CD4-positive, alpha-beta T cell treated with Interferon gamma for 1 hour (primary cell): ENCODE measurements around the gene GDF15.
"Not testable (repeated sequence)": the region's sequence is repeated elsewhere in the genome, so short reads cannot be mapped to it uniquely, and the experiment has no call there.

Experiments
- DNase-seq: peaks from one replicate; pipeline ENCODE4 v3.0.0-alpha.2; 2020

Gene GDF15

GRCh38 chr19:18392926-18393325 lies 7.0 kb downstream of the GDF15 start:
- no peak for DNase-seq

DNA sequence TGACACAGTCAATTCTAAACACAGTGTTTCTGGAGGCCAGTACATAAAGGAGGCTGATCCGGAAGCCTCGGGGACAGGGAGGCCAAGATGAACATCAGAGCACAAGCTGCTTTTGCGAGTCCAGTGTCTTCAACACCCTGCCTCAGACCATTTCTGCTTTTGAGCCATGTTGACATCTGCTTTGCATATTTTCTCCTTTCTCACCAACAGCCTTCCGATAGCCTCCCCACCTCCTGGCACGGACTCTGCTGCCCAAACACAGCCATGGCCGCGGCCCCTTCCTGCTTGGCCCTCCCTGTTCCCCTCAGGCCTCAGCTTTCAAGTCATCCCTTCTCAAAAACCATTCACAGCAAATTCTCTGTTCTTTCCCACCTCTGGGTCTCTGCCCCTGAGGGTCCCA lies 7.9 kb downstream of the GDF15 start:
- DNase-seq: peak; percentile 31

- no peak for DNase-seq
Observed at GRCh38 chr19:18396471-18397241, 10.7 kb downstream of the GDF15 start.

DNA sequence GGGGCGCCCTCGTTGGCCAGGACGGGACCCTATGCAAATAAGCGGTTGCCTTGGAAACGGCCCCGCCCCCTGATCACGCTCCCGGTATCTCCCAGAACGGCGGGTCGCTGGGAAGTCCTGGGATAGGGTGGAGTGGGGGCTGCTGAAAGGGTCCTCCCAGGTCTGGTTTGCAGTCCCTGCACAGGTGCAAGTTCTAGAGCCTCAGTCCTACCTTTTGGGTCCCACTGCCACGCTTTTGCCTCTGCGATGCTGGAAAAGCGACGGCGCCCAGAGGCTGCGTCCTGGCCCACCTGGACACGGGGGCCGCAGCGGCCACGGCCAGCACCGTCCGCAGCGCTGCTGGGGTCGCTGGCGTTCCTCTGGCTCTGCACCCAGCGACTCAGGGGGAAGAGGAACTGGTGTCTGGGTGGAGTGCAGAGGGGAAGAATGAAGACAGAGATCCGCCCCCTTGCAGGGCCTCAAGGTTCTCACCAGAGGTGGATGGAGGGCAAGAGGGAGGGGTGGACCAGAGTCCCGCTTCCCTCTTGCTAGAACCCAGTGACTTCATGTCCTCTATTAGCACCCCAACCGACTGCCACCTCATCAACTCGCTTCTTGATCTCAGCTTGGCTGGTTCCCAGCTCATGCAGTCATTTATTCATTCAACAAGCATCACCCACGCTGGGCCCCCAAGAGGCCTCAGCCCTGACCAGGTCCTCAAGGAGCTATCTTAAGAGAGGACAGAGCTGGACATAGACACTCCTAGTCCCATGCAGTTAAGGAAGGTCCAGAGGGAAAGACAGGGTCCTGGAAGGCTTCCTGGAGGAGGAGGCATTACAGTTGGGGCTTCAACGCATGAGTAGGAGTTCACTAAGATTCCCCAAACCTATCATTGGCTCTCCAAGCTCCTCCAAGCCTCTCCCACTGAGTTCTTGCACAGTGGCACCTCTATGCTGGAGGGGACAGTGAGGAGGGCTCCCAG lies 11.6 kb downstream of the GDF15 start, which contains the start of gene LRRC25:
Gene LRRC25, minus strand, starts transcription at position 381 of the 961 bp plus-strand sequence. CDS start 659 bp downstream, outside the sequence.
- DNase-seq: peak; percentile 81

DNA sequence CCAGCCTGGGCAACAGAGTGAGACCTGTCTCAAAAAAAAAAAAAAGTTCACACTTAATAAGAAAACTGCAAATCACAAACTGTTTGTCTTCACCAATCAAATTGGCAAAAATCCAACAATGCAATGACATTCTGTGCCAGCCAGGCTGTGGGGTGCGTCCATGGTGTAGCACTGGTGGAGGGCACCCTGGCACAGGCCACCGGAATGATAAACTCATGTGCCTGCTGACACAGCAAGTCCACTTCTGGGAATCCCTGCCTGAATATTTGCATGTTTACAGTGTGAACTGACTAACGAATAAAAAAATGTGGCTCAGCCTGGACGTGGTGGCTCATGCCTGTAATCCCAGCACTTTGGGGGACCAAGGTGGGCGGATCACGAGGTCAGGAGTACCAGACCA lies 13.1 kb downstream of the GDF15 start:
- no peak for DNase-seq

DNA sequence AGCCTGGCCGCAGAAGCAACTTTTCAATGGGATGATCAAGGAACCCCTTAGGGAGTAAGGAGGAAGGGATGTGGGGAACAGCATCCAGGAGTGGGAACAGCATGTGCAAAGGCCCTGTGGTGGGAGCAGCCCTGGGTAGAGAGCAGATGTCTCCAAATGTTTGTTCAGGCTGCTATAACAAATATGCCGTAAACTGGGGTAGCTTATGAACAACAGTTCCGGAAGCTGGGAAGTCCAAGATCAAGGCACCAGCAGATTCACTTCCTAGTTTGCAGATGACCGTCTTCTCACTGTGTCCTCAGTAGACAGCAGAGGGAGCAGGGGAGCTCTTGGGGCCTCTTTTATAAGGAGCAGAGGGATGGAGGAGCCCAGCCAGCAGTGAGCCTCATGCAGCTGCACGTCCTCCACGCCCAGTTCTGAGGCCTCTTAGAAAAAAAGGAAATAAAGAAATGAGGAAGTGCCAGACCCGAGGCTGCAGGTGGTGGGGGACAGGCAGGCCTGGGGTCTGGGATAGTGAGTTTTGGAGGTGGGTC lies 15.7 kb downstream of the GDF15 start:
- peak; percentile 78 for DNase-seq

GRCh38 chr19:18402455-18403248 lies 16.7 kb downstream of the GDF15 start:
- DNase-seq: not testable (repeated sequence)

GRCh38 chr19:18405754-18406153 lies 19.8 kb downstream of the GDF15 start:
- DNase-seq: not testable (repeated sequence)

GRCh38 chr19:18406749-18407148 lies 20.8 kb downstream of the GDF15 start:
- no peak for DNase-seq

DNA sequence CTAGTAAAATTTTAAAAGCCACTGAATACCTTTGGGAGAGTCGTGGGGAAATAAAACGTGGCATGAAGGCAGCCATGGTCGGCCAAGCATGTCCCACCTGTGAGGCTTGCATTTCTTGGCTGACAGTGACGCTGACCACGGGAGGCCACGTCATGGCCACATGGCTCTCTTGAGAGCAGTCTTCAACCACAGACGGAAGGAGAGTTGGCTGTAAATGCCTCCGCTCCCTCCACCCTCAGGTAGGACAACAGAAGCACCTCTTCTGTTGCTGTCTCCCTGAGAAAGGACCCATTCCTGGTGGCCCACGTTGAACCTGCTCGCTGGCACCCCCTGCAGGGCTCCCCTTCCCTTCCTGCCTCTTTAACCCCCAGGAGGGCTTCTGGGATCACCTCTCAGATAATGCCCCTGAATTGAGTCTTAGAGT lies 22.1 kb downstream of the GDF15 start:
- peak; percentile 63 for DNase-seq

DNA sequence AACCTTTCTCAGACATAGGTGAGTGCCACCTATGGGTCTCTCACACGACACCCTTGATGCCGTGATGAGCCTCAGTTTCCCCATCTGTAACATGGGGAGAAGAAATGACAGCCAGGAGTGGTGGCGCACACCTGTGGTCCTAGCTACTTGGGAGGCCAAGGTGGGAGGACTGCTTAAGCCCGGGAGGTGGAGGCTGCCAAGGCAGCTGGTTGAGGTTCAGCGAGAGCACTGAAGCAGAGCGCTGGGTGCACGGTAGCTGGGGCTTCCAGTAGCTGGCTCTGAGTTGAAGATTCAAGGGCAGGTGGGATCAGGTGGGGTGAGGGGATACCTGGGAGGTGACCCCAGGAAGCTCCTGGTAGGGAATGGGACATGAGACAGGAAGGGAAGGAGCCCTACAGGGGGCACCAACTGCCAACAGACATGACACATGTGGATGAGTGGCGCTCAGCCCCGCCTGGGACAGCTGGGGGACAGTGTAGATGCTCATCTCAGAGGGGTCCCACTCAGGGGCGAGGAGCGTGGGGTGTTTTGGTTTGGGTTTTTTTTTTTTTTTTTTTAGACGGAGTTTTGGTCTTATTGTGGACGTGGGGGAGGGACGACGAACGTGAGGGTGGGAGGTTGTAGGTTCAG lies 26.8 kb downstream of the GDF15 start:
- DNase-seq: no peak

DNA sequence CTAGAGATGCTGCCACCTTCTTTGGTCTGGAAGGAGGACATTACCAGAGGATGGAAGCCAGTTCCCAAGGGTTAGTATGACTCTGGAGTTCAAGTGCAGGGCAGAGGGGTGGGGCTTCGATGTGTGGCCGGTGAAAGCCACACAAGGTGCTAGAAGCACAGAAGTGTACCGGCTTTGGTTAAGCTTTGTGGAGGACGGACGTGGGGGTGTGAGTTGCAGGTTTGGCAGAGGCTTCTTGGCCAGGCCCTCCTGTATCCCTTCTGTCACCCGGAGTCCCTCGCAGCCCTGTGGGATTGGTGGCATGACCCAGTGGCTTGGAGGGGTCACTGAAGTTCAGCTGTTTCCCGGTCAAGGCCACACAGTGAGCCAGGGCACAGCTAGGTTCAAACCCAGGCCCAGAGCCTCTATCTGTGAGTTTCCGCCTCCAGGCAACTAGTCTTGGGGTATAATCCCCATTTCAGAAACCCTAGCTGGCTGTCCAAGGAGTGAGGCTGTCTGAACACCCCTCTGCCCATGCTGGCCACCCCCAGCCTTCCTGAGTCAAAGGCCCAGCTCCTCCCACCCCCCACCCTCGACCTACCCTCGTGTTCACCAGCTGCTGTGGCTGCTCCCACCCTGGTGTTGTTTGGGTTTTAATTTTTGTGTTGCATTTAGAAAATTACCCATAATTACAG lies 28.7 kb downstream of the GDF15 start:
- peak; percentile 28 for DNase-seq

DNA sequence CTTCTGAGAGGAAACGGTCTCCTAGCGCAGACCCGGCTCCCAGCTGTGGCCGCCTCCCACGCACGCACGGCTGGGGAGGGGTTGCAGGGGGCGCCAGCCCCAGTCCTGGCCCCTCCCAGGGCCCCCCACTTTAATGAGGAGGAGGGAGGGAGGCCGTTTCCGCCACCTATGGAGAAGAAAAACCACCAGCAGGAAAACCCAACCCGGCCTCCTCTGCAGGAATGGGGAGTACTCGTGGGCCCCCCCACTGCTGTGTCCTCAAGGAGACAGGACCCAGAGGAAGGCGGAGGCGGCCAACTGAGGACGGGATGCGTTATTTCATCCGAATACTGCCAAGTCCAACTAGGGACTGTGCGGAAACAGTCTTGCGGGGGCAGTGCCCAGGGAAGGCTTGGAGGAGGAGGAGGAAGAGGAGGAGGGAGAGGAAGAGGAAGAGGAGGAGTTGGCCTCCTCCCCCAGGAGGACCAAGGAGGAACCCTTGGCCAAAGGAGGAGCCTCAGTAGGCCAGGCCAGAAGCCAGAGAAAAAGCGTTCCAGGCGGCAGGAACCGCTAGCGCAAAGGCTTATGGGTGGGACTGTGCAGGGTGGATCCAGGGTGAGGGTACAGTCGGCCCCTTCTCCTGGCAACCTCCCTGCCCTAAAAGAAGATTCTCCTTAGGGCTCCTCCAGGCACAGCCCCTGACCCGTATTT lies 29.4 kb downstream of the GDF15 start:
- peak; percentile 21 for DNase-seq

GRCh38 chr19:18416778-18417249 lies 30.9 kb downstream of the GDF15 start:
- peak; percentile 89 for DNase-seq

GRCh38 chr19:18417250-18418028 lies 31.5 kb downstream of the GDF15 start:
- peak; percentile 63 for DNase-seq

- DNase-seq: no peak
Observed at GRCh38 chr19:18418029-18418482, 32.1 kb downstream of the GDF15 start.

- peak; percentile 57 for DNase-seq
Observed at GRCh38 chr19:18418483-18419194, 32.7 kb downstream of the GDF15 start.

DNA sequence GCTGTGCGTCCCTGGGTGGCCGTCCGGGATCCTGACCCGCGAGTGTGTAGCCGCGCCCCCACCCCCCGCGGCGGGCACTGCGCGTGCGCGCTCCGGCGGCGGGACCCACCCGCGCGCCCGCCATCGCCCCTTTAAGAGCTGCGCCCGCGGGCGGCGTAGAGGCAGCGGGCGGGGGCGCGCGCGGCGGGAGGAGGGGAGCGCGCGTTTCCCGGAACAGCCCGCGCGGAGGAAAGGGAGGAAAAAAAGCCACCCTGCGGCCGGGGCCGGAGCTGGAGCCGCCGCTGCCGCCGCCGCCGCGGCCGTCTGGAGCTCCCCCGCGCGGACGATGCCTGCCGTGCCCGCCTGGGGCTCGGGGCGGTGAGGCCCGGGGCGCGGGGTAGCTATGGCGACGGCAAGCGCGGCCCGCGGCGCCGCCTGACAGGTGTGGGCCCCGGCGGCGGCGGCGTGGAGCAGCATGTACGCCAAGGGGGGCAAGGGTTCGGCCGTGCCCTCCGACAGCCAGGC lies 33.3 kb downstream of the GDF15 start, which contains the start of gene SSBP4:
Gene SSBP4, plus strand, starts transcription at position 204 of the 504 bp plus-strand sequence. Its CDS starts 251 bp downstream, at position 455.
- peak; percentile 72 for DNase-seq
